GM21576 (cell line): ENCODE measurements around the gene AFG3L2.
"Not testable (repeated sequence)": the region's sequence is repeated elsewhere in the genome, so short reads cannot be mapped to it uniquely, and the experiment has no call there.

Experiments
- ATAC-seq: cut with Tn5 transposase; IDR thresholded peaks from one replicate; pipeline ENCODE4 v1.9.1; 2021; ENCODE audit warnings: mild to moderate bottlenecking, moderate library complexity; ENCODE audit not compliant: unreplicated experiment

The AFG3L2 gene

GRCh38 chr18:12376754-12377555 is at the start of gene AFG3L2:
AFG3L2 (minus strand) TSS chr18:12377227; CDS start chr18:12377082, 145 bp downstream.
- peak; percentile 83 for ATAC-seq

GRCh38 chr18:12424252-12424651 is 47.2 kb upstream of the AFG3L2 start:
- no peak for ATAC-seq

- ATAC-seq, result no peak
Measured at GRCh38 chr18:12423820-12424219, 46.8 kb upstream of the AFG3L2 start.

- no peak for ATAC-seq
Measured at GRCh38 chr18:12423393-12423792, 46.4 kb upstream of the AFG3L2 start.

DNA sequence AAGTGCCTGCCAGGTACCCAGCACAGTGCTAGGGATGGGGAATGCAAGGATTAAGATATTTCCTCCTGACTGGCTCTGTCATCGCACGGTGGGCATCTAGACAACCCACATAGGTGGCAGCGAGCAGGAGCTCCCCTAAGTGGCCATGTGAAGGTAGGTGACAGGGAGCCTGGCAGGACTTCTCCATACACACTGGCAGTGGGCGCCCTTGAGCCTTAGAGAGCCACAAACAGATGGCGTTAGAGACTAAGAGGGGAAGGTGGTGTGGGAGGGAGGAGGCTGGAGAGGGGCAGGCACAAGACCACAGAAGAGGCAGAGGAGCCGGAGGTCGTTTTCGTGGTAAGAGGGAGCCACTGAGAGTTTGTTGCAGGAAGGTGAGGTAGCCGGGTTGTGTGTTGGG is 45.9 kb upstream of the AFG3L2 start:
- no peak for ATAC-seq

- no peak for ATAC-seq
Measured at GRCh38 chr18:12421732-12422131, 44.7 kb upstream of the AFG3L2 start.

GRCh38 chr18:12420821-12421421 is 43.9 kb upstream of the AFG3L2 start:
- no peak for ATAC-seq

DNA sequence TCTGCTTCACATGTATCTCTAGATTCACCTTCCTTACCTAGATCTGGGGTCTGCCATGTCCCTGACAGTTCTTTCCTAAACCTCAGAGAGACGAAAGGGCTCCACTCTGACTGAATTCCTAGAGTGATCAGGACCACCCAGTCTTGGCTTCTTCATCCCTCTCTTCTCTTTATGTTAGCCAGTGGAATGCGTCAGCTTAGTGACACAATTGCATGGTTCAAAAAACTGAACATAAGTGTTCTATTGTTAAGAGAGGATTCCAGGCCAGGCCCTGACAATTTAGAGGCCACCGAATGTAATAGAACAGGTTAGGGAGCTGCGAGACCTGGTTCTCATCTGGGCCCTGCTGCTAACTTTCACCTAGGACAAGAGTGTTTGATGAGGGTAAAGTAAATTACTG is 40.7 kb upstream of the AFG3L2 start:
- ATAC-seq, result no peak

DNA sequence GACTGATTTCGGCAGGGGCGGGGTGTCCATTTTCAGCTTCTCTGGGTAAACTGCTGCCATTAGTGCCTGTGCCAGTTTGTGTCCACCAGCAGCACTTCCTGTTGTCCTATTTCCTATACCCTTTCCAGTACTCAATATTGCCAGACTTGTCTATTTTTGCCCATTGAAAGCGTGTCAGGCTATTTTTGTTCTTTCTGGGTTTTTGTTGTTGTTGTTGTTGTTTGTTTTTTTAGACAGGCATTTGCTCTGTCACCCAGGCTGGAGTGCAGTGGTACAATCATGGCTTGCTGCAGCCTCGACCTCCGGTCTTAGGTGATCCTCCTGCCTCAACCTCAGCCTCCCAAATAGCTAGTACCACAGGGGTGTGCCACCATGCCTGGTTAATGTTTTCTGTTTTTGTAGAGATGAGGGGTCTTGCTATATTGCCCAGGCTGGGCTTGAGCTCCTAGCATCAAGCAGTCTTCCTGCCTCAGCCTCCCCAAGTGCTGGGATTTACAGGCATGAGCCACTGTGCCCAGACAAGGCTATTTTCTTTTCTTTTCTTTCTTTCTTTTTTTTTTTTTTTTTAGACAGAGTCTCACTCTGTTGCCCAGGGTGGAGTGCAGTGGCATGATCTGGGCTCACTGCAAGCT is 39.2 kb upstream of the AFG3L2 start:
- no peak for ATAC-seq

GRCh38 chr18:12411456-12411855 is 34.4 kb upstream of the AFG3L2 start:
- ATAC-seq, result no peak

- not testable (repeated sequence) for ATAC-seq
Measured at GRCh38 chr18:12410747-12411146, 33.7 kb upstream of the AFG3L2 start.

- no peak for ATAC-seq
Measured at GRCh38 chr18:12410081-12410481, 33.1 kb upstream of the AFG3L2 start.

DNA sequence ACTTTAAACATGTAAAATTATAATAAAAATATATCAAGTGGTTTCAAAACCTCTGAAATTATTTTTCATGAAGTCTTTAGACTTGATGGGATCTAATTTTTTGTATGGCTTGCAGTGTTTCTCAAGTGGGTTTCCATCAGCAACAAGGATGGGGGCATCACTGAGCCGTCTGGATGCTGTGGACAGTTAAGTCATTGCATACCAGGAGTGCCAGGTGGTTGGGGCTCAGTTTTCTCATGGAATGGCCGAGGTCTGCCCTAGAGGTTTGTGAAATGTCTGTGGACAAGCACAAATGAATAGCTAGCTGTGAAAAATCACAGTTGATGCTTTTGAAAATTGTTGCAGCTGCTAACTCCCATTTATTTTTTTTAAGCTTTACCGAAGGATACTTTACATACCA is 32.4 kb upstream of the AFG3L2 start:
- no peak for ATAC-seq

- peak; percentile 11 for ATAC-seq
Measured at GRCh38 chr18:12408247-12408869, 31.3 kb upstream of the AFG3L2 start.

GRCh38 chr18:12406371-12407111 is 29.5 kb upstream of the AFG3L2 start:
- ATAC-seq, result no peak

DNA sequence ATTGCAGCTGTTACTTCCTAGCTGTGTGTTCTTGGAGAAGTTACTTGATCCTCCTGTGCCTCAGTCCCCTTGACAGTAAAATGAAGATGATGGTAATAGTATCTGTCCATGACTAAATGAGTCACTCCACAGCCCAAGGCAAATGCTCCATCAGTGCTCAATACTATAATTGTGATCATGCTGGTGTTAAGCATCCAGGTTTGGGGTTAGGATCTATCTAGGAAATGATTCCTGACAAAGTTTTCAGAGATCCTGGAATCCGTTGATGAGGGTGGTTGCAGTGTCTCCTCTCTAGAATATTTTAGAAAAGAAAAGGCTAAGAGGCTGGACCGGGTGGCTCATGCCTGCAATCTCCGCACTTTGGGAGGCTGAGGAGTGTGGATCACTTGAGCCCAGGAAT is 28.0 kb upstream of the AFG3L2 start:
- no peak for ATAC-seq

DNA sequence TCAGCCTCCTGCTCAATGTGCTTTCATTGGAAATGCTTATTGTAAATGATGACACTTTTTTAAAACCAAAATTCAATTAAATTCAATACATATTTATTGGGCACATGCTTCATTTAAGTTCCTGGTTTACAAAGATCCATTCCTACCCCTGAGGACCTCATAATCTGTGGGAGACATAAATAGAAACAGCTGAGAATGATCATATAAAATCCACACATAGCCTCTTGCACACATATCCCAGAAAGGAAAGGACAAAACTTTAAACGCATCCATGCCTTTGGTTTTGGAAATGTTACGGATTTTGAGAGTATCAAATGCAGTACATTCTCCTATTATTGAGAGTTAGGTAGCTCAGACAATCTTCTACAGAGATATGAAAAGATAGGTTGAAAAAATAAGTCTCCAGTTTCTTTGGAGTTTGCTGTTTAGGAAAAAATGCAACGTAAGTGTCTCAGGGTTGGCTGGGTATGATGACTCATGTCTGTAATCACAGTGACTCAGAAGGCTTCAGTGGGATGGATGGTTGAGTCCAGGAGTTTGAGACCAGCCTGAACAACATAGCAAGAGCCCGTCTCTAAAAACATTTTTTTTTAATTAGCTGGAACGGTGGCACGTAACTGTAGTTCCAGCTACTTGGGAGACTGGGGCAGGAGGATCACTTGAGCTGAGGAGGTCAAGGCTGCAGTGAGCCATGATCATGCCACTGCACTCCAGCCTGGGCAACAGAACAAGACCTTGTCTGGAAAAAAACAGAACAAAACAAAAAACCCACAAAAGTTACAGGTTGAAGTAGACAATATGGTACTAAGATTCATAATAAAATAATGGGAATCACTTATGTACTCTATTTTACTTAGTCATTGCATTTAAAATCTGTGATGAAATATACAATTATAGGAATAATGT is 26.8 kb upstream of the AFG3L2 start:
- ATAC-seq, result no peak

DNA sequence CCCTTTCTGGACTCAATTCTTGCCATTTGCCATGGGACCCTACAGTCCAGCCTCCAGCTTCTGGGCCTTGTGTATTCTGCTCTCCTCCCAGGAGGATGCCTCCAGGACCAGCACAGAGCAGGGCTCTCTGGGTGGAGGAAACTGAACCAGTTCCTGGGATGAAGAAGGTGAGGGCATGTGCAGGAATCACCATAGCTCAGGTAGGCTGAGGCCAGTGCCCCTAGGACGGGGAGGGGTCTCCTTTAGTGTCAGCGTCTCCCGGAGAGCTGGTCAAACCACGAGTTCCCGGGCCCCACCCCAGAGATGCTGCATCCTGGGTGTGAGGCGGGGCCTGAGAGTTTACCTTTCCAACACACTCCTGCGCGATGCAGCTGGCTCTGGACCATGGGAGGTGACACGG is 24.9 kb upstream of the AFG3L2 start:
- ATAC-seq, result no peak

DNA sequence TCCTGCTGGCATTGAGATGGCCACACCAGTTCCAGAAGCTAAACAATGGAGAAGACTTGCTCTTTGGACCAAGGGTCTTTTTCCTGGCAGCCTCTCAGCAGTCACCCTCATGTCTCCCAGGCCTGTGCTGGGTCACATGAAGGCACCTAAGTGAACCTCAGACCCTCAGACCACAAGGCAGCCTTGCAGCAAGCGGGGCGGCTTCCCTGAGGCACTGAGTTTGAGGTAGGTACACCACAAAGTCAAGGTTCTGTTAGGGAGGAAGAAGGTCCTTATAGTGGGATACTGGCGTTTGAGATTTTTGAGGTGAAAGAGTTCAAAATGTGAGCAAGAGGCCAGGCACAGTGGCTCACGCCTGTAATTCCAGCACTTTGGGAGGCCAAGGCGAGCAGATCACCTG is 22.2 kb upstream of the AFG3L2 start:
- ATAC-seq, result no peak

- no peak for ATAC-seq
Measured at GRCh38 chr18:12398625-12399024, 21.6 kb upstream of the AFG3L2 start.
